IPS-11a (cell line): ENCODE data around the gene PRPSAP1.

ENCODE experiments used
- H3K4me3 ChIP-seq: one replicate; pipeline ENCODE4 v1.5.1; 2013; ENCODE audit warnings: low read depth, low read length, control low read depth

The PRPSAP1 gene

DNA sequence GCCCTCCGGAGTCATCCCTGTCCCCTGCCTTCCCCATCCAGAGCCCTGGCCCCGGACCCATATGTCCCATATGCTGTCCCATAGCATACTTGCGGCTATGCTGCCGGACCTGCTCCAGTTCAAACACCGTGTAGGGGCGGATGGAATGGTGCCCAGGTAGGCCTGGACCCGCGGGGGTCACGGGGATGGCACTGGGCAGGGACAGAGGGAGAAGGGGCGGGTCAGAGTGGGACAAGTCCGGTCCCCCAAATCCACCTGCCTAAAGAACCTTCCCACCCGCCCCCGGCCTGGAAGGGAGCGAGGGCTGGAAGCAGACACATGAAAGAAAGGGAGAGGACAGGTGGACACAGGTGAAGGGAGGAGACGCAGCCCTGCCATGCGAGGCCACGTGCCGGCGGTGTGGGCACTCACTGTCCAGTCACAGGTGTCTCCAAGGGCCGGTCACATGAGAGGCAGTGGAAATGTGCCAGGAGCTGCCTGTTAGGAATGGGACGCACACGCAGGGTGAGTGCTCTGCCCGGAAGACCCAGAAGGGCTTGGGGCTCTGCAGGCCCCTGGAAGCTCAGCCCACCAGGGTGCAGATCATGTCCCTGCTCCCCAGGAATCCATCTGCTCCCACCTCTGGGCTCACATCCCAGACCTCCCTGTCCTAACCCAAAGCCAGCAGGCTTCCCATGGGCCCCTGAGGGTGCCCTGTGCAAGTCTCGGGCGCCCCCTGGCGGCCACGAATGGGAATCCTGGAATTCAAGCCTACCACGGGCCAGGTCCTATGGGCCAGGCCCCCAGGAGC is 74.6 kb downstream of the PRPSAP1 start:
- H3K4me3 ChIP-seq, result no peak overlapping the region

DNA sequence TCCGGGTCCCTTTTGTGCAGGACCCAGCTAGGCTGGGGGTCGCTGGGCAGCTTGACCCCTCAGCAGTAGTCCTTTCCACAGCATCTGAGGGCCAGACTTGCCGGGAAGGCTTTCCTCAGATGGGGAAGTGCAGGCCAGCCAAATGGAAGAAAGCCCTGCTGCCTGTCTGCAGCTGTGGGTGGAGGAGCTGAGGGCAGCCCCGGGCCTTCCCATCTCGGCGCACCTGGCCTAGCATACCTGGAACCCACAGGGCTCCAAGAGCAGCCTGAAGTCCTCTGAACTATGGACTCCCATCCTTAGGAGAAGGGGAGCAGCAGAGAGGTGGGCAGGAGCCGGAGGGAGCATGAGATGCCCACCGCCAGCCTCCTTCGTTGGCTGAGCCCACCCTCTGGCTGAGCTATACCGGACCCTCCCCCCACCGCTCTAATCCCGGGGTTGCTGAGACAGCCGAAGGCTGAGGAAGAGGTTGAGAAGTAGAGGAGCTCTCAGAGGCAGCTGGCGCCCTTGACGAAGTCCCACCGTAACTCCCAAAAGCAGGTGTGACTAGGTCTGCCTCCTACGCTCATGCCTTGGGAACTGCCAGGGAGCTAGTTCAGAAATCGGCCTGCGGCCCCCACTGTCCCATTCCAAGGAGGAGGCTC is 75.3 kb downstream of the PRPSAP1 start:
- no peak overlapping the region for H3K4me3 ChIP-seq

DNA sequence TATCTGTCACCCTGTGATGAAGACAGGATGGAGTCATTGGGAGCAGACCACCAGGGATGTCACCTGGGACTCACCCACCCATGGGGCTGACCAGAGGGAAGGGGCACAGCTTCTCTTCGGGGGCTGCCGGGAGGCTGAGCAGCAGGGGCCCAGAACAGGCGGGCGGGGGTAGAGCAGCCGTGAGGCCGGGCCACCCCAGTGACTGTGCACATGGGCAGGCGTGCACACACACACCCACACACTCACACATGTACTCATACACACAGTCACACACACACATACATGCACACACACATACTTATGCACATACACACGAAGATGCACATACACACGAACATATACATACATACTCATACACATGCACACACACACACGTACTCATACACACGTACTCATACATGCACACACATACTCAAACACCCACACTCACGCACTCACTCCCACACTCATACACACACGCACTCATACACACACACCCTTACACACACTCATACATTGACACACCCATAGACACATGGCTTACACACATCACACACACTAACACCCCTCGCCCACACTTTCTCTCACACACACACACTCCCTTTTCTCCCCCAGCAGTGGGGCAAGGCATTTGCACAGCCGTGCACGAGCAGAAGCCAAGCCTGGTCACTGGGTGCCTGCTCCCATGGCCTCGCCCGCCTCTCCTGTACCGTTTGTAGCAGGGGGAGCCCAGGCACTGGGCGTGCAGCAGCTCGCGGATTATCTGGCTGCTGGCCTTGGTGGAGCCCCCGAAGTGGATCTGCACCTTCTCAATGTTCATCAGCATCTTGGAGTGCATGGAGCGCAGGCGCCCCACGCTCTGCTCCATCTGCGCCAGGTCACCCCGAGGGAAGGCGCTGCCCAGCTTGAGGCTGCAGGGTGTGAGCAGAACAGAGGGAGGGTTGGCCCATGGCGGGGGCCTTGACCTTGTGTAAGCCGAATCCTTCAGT is 76.1 kb downstream of the PRPSAP1 start:
- no peak overlapping the region for H3K4me3 ChIP-seq

DNA sequence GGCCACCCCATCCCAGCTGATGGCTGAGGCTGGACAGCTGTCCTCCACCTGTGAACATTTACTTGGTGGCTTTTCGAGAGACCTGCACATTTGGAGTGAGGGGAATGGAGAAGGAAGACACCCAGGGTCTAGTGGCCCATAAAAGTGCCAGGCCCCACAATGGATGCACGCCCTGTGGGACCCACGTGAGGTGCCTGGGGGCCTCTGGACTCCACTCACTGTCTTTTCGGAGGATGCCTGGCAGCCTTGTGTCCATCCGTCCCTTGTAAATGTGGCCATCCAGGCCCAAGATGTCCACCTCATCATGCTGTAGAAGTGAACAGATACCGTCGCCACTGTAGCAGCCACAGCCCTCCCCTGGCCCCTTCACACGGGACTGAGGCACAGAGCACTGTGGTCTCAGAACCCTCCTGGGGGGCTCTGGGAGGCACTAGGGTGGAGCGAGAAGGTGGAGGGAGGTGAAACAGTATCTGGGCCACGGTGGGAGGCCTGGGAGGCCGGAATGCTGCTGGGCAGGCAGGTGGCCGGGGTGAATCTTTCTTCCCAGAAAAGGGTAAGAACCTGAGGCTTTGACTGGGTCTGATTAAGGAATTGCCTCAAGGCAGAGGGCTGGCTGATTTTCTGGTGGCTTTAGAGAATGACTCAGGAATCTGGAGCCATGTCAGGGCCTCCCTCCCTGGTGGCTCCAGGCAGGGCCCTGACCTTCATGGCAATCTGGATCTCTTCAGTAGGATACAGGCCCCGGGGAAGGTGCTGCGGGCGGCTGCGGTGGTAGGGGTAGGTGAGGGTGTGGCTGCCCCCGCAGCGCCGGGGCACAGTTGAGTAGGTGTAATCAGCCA is 77.0 kb downstream of the PRPSAP1 start:
- no peak overlapping the region for H3K4me3 ChIP-seq

DNA sequence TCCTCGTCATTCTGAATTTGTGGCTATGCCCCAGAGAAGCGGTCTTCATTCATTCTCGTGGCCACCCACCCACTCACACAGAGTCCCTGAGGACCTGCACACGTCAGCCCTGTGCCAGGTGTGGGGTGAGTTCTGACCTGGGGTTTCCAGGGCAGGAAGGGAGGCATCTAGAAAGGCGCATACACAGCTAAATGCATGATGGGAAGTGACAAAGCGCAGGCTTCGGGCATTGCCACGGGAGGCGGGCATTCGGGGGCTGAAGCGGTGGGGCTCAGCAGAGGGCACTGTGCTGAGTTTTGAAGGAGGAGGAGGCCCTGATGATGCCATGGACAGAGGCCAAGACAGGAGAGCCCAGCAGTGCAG is 77.7 kb downstream of the PRPSAP1 start:
- no peak overlapping the region for H3K4me3 ChIP-seq

DNA sequence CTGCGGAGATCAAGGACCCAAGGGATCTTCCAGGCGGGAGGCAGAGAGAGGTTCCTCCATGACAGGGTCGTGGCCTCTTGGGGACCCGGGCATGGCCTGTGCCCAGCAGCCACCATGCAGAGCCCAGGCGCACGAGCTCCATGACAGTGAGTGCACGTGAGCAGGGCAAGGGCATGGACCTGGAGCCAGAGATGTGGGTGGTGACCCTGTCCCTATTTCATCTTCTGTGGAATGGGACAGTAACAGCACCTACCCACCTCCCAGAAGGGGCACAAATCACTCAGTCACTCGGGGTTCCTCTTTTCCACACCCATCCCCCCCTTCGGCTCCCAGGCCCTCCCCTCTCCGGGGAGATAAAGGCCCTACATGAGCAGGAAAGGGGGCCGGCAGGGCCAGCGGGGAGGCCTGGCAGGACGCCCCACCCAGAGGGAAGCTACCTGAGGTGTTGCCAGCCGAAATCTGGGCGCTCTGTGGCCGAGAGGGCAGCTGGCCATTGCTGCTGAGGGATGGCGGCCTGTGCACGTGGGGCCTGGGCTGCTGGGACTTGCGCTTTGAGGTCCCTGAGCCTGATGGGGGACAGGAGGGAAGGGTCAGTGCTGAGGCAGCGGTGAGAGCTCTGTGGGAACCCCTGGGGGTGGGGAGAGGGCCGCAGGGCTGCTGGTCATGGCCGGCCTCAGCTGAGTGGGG is 78.2 kb downstream of the PRPSAP1 start:
- H3K4me3 ChIP-seq, result no peak overlapping the region

DNA sequence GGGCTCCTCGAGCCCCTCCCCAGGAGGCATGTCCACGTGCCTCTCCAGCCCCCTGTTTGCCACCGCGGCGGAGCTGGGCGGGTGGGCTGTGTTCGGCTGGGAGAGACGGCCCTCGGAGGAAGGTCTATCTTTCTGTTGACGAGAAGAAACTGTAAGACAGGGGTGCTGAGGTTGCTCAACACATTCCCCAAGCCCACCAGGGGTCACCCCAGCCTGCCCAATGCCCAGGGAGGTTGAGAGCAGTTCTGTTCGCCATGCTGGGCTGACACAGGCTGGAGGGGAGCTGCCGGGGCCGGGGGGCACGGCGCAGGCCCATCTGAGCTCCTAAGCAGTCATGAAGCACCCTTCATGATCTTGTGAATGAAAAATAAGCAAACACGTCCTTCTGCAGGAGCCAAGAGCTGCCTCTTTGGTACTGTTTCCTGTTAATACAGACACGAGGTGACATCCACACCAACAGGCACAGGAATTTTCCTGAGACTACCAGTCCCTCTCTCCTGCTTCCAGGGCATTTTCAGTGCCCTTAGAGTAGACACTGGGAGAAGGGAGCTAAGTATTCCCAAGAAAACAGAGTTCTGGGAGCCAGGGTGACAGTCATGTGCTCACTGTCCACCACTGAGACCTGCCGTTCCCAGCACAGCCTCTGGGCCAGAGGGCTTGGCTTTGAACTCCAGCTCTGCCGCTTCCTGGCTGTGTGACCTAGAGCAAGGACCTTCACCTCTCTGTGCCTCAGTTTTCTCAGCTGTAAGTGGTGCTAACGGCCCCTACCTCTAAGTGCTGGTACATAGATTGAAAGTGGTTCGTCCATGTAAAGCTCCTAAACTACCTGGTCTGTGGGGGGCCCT is 79.4 kb downstream of the PRPSAP1 start:
- H3K4me3 ChIP-seq, result no peak overlapping the region

DNA sequence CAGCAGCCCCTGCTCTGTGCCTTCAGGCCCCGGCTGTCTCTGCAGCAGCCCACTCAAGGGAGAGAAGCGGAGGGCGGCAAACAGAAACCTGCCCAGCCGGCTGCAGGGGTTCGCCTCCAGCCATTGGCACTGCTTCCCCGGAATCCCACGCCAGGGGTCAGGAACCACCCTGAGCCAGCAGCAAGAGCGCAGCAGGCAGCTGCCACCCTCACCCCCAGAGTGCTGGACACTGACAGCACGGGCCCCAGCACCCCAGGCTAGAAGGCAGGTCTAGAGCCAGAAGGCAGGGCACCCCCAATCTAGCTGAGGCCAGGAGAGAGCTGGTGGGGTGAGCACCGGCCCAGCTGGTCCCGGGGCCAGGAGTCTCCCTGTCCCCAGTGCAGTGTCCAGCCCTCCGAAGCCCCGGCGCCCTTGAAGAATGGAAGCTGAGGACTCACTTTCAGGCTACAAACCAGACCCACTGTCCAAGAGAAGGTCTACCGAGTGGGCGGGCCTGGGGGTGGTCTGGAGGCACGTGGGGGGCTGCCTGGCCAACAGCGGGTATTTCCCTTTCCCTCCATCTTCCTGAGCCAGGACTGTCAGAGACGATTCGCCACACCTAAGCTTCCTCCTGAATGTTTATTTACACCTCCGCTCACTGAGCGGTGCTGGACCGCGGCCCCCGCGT is 80.1 kb downstream of the PRPSAP1 start:
- H3K4me3 ChIP-seq, result no peak overlapping the region

DNA sequence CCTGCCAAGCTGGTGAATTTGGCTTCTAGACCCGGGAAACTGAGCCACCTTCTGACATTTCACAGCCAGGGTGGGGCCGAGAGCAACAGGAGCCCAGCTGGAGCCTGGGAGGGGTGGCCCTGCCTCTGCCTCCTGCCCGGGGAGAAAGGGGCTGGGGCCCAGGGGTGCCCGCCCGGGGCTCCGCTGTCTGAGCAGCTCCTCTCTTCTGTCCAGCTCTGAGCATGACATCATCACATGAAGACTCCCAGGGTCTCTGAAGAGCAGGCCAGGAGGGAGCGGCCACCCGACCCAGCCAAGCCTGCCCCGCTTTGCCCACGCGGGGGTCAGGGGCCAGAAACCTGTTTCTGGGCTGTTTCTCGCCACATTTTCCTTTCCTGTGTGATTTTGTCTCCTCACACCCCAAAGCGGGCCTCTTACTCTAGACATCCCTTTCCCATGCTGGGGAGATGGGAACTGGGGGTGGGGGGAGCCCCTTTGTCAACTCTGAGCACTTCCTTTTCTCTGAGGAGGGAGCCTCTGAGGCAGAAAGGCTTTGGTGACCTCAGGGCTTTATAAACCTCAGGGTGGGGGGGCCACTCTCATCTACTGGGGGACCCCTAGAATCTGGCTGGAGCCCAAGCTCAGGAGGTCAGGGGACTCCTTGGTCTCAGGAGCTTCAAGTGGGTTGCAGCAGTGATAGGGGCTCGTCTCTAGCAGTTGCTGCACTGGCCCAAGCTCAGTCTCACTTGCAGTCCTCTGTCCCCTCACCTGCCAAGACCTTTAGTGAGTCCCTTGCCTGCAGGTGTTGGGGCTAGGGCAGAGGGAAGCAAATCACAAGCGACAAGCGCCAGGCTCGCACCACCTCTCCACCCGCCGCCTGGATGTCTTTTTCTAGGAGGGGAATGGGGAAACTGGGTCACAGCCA is 80.9 kb downstream of the PRPSAP1 start:
- no peak overlapping the region for H3K4me3 ChIP-seq

DNA sequence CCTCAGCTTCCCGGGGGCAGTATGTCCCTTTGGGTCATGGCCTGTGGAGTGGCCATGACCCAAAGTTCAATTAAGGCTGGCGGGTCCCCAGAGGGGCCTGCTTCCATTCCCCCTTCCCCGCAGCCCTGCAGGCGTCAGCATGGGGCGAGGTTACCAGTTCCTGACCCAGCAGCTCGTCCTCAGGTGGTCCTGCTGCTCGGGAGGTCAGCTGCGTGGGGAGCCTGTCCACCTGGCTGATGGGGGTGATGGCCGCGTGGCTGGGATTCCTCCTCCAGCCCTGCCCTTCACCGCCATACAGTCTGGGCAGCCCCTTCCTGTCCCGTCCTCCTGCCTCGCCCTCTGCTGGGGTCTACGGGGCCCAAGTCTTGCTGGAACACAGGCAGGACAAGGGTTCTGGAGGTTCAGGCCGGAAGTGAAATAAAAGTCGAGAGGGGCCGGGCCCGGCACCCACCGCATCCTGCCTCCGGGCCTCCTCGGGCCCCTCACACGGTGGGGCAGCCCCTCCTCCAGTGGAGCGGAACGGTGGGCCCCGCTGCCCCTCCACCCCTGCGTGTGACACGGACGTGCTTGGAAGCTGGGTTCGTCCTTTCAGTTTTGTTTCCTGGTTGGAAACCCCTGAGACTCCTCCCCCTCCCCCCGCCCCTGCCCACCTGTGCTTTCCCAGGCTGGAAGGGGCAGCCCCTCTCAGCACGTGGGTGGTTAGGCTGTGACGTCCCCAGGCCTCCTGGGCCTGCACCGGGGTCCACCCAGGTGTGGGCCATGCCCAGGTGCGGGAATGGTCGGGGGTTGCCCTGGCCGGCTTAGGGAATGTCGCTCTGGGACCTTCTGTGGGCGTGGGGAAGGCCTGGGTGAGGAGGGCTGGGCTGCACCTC is 81.8 kb downstream of the PRPSAP1 start:
- no peak overlapping the region for H3K4me3 ChIP-seq

DNA sequence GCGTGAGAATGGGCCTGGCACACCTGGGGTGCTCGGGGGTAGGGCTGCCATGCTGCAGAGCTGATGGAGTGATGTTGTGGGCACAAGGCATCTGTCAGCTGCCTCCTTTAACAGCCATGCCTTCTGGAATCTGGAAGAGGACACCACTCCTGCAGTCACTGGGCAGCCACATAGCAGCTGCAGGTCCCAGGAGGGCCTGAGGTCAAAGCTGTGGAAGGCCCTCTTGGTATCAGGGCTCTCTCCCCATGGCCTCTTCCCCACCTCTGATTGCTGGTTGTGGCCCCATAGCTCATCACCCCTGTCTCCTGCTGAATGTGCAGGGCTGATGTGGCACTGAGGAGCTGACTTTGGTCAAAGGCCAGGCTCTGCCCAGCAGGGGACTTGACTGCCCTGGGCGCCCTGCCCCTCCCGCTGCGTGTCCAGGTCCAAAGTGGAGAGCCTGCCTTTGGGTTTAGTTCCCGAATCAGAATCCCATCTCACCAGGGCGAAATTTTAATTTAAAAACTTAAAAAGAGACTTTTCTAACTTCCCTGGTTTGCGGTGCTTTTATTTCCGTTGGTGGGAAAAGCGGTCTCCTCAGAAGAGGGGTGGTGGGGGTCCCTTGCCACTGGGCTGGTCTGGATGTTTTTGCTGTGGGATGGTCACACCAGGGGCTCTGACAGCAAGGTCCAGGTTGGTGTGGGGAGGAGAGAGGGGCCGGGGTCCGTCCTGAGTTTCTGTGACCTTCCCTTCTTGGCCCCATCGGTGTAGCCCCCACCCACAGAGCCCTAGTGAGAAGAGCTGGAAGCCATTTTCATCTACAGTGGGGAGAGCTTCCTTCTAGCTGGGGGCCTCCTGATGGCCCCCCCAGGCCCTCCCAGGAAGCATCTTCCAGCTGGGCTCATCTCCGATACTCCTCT is 82.7 kb downstream of the PRPSAP1 start:
- H3K4me3 ChIP-seq, result no peak overlapping the region

DNA sequence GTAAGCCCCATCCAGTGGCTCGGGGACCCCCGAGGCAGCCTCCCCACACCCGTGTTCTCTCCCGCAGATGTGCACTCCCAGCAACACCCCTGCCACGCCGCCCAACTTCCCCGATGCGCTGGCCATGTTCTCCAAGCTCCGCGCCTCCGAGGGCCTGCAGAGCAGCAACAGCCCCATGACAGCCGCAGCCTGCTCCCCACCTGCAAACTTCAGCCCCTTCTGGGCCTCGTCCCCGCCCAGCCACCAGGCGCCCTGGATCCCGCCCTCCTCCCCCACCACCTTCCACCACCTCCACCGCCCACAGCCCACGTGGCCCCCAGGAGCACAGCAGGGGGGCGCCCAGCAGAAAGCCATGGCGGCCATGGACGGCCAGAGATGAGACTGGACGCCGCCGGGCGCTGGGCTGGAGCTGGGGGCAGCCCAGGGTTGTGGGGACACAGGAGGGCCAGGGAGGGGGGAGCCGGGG is 83.6 kb downstream of the PRPSAP1 start:
- H3K4me3 ChIP-seq, result no peak overlapping the region

DNA sequence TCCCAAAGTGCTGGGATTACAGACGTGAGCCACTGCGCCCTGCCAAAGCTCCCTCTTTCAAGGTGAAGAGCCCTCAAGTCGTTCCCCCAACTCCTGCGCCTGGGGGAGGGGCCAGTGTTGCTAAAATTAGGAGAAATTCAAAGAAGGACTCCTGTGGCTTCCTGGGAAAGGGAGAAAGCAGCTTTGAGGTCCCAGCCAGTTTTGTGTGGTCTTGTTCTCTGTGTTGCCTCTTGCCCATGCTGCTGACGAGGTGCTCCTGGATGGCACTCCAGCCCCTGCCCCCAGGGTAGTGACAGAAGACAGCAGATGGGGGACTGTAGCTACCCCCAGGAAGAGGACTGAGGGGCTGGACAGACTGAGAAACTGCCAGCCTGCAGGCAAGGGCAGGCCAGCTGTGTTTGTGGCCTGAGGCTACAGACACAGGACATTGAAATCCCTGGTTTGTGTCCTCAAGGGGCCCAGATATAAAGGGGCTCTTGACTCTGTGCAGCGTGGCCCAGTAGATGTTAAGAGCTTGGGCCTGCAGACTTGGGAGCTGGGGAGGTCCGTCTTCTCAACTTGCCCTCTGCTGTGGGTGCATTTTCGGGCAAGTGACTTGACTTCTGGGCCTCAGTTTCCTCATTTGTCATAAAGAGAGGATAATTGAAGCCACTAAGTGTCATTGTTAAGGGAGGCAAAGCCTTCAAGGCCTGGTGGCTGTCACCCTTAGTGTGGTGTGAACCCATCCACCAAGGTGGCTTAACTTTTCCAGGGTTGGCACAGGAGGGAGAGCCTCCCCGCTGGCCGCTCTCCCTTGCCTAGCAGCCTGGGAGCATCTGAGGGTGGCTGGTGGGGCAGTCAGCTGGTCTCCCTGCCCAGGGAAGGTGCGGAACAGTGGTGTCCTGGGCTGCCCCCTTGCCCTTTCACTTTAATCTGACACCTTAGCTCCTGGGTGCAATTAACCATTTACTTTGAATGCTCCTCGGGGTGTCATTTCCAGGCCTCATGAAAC is 84.4 kb downstream of the PRPSAP1 start:
- no peak overlapping the region for H3K4me3 ChIP-seq

DNA sequence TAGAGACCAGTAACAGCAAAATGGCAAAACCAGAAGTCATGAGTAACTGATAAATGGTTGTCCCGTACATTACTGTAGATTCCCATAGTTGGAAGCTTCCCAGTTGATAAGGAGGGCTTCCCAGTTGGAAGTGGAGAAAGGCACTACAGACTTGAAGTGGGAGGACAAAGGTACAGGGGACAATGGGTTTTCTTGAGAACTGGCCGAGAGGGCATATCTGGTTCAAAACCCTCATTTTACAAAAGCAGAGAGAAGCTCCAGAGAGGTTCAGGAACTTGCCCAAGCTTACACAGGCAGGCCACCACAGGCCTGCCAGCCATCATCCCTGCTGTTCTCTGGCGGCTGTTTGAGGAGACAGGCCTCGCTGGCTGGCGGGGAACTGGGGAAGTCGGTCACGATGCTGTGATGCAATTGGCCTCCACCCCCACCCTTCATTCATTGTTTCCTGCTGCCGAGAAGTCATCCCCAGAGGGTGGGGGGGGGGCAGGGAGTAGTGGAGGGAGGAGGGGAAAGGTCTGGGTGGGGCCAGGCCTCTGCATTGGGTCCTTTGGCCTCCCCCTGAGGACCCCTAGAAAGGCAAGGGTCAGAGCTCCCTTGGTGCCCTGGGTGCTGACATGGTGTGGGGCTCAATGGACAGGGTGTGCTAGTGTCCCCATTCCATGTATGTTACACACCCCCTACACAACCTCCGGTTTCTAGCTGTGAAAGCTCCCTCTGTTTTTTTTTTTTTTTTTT is 85.5 kb downstream of the PRPSAP1 start:
- H3K4me3 ChIP-seq, result no peak overlapping the region
